B cell (primary cell): Measurements from ENCODE around the gene ZCCHC7. TPM values are rescaled to one million over a fixed set of nuclear protein-coding genes. Genes with fewer than 3 reads are reported as not detected.

Experiments
- ATAC-seq: fragments of 200-7000 bp; cut with Tn5 transposase; one replicate; pipeline ENCODE4 v1.10.0; 2021; ENCODE audit warnings: low read depth, mild to moderate bottlenecking, moderate number of reproducible peaks, moderate library complexity
- CTCF ChIA-PET: fragments of 350-600 bp; sonication (Branson Sonifier 250); formaldehyde crosslinking; loops from one replicate; lab custom pipeline; 2021; ENCODE audit warnings: antibody characterized with exemption, inconsistent platforms; lab: Charles Lee
- POLR2A ChIA-PET: fragments of 350-600 bp; sonication (Branson Sonifier 250); formaldehyde crosslinking; loops from one replicate; lab custom pipeline; 2021; ENCODE audit warnings: antibody characterized with exemption; lab: Charles Lee
- DNase-seq: peaks from one replicate; pipeline ENCODE4 v3.0.0; 2013
- H2AFZ ChIP-seq: 2 replicates; pipeline ENCODE4 v1.6.1; 2012; ENCODE audit warnings: mild to moderate bottlenecking, low read depth, low read length; ENCODE audit not compliant: insufficient read depth, poor library complexity, severe bottlenecking
- H3K27ac ChIP-seq, 2 donors: 1 replicate in 1 of 2; 2 replicates in 1 of 2; pipeline ENCODE4 v1.5.1; 2012 to 2013; ENCODE audit warnings: low read length in 2 of 2, mild to moderate bottlenecking in 2 of 2, moderate library complexity in 1 of 2
- H3K27me3 ChIP-seq, 4 experiments: fragments of 200-600 bp in 1 of 4; sonication (generic) in 1 of 4; replicated peaks in 1 of 4; 1 replicate in 2 of 4; 2 replicates in 2 of 4; pipeline versions ENCODE4 v1.6.1 to v1.7.0; 2013 to 2016; ENCODE audit warnings: low read length in 3 of 4, mild to moderate bottlenecking in 2 of 4, mixed read lengths in 1 of 4, moderate library complexity in 1 of 4; ENCODE audit not compliant: insufficient read depth in 4 of 4, control insufficient read depth in 3 of 4; ENCODE audit errors: control extremely low read depth in 1 of 4
- H3K36me3 ChIP-seq, 2 experiments: replicated peaks in 1 of 2; 1 replicate in 1 of 2; 2 replicates in 1 of 2; pipeline versions ENCODE4 v1.6.1 to v1.7.1; 2013; ENCODE audit warnings: low read length in 1 of 2; ENCODE audit not compliant: insufficient read depth in 2 of 2, control insufficient read depth in 1 of 2; ENCODE audit errors: control extremely low read depth in 1 of 2, extremely low read depth in 1 of 2
- H3K4me1 ChIP-seq, 2 donors: fragments of 200-600 bp in 1 of 2; sonication (generic) in 1 of 2; 1 replicate in 1 of 2; 2 replicates in 1 of 2; pipeline versions ENCODE4 v1.5.1 to v1.6.1; 2013 to 2017; ENCODE audit warnings: low read length in 2 of 2; ENCODE audit not compliant: control insufficient read depth in 2 of 2, insufficient read depth in 2 of 2
- H3K4me2 ChIP-seq: replicated peaks from 2 replicates; pipeline ENCODE3; 2012; ENCODE audit warnings: mild to moderate bottlenecking, low read depth, low read length; ENCODE audit not compliant: poor library complexity, severe bottlenecking
- H3K4me3 ChIP-seq, 5 experiments: fragments of 200-600 bp in 1 of 5; sonication (generic) in 1 of 5; 1 replicate in 3 of 5; 2 replicates in 2 of 5; pipeline versions ENCODE4 v1.5.1 to v1.7.0; 2011 to 2016; ENCODE audit warnings: low read length in 4 of 5, mild to moderate bottlenecking in 4 of 5, low read depth in 2 of 5, control low read depth in 1 of 5, moderate library complexity in 1 of 5; ENCODE audit not compliant: insufficient read depth in 1 of 5; ENCODE audit errors: control extremely low read depth in 1 of 5, extremely low read depth in 1 of 5
- H3K79me2 ChIP-seq: fragments of 200-600 bp; sonication (generic); one replicate; pipeline ENCODE4 v1.6.0; 2016; ENCODE audit warnings: low read length; ENCODE audit not compliant: control insufficient read depth, insufficient read depth
- H3K9ac ChIP-seq: fragments of 200-600 bp; sonication (generic); 2 replicates; pipeline ENCODE4 v1.6.1; 2017; ENCODE audit warnings: mild to moderate bottlenecking, low read length, moderate library complexity
- H3K9me3 ChIP-seq, 3 donors: one replicate each; pipeline versions ENCODE4 v1.6.1 to v1.7.1; 2013; ENCODE audit warnings: low read length in 2 of 3; ENCODE audit not compliant: control insufficient read depth in 2 of 3, insufficient read depth in 1 of 3; ENCODE audit errors: control extremely low read depth in 1 of 3
- H4K20me1 ChIP-seq: 2 replicates; pipeline ENCODE4 v1.6.0; 2012; ENCODE audit warnings: mild to moderate bottlenecking, low read length; ENCODE audit not compliant: insufficient read depth, control insufficient read depth, poor library complexity, severe bottlenecking
- H3K27ac Mint-ChIP-seq: one replicate; pipeline ENCODE4 v1.8.0; 2021; ENCODE audit warnings: mixed read lengths
- H3K27me3 Mint-ChIP-seq: one replicate; pipeline ENCODE4 v1.8.0; 2021; ENCODE audit warnings: mixed read lengths
- H3K4me1 Mint-ChIP-seq: one replicate; pipeline ENCODE4 v1.8.0; 2021; ENCODE audit warnings: mixed read lengths
- H3K4me3 Mint-ChIP-seq: one replicate; pipeline ENCODE4 v1.8.0; 2021; ENCODE audit warnings: mixed read lengths
- H3K9me3 Mint-ChIP-seq: one replicate; pipeline ENCODE4 v1.8.0; 2022; ENCODE audit warnings: mixed read lengths; ENCODE audit not compliant: insufficient read depth
- CTCF ChIP-seq: fragments of 200-600 bp; IDR thresholded peaks from one replicate; pipeline ENCODE4 v1.8.0; 2022; ENCODE audit warnings: antibody characterized with exemption, mild to moderate bottlenecking
- EZH2 ChIP-seq: IDR thresholded peaks from 2 replicates; pipeline ENCODE4 v1.6.1; 2012; ENCODE audit warnings: borderline replicate concordance, low read depth, mild to moderate bottlenecking, moderate library complexity, low read length; ENCODE audit not compliant: insufficient read depth, poor library complexity, severe bottlenecking
- WGBS: methylation state at CpG from one replicate; pipeline ENCODE4 v1.1.5; 2013; ENCODE audit warnings: missing lambda C conversion rate; ENCODE audit not compliant: insufficient coverage; 5-methylcytosine and 5-hydroxymethylcytosine counted together
- intact Hi-C: fragments of 100-400 bp; cut with micrococcal nuclease; formaldehyde crosslinking; loops from one replicate; pipeline ENCODE4 v1.10.0; 2022
- polyA plus RNA-seq: library from polyadenylated mRNA; depleted of rRNA; stranded (reverse); fragments of >200 nt; gene quantifications from 2 replicates; pipeline ENCODE4 v1.2.3, GENCODE V29; 2012
- total RNA-seq, 2 donors: library from RNA; stranded (reverse); fragments of 120-200 nt in 1 of 2; gene quantifications; 1 replicate in 1 of 2; 2 replicates in 1 of 2; pipeline versions ENCODE4 v1.2.3 to v1.2.4, GENCODE V29; 2013 to 2022

ZCCHC7 gene
- total and polyA plus RNA-seq, 2 donors (not counting 1 experiment from before 2014, with no cell fraction given): 56.3 to 83.5 TPM

GRCh38 chr9:37371565-37372464 lies 251.4 kb downstream of the ZCCHC7 start:
- peaks cover 88% of the 10 kb centered on the region for H3K4me1 Mint-ChIP-seq
- Histone ChIP-seq H3K27ac (peak overlapping the region; percentile 78 to 94), H3K4me2 (peak overlapping the region; percentile 73), H2AFZ (no peak overlapping the region), H4K20me1 (no peaks in the 10 kb centered on the region), H3K27me3 (no peaks in the 10 kb centered on the region), H3K9me3 (peaks cover 0 to 7% (median 0%) of the 10 kb centered on the region in 3 donors), H3K4me3 (peak overlapping the region in 2 of 5 experiments; percentile 25 to 38), H3K9ac (peak overlapping the region; percentile 51), H3K4me1 (peaks cover 95 to 100% of the 10 kb centered on the region in 2 donors), H3K36me3 (no peaks in the 10 kb centered on the region), H3K79me2 (peaks cover 3% of the 10 kb centered on the region)
- TF ChIP-seq EZH2 (no peak), CTCF (no peak)
- 33% methylated on average over 19 of the region's 20 CpGs for WGBS
- ATAC-seq (peak; percentile 4), DNase-seq (peak; percentile 74)
- intact Hi-C loops: loop anchor here (1.0 to 2.0 kb wide), 2 partner anchors 37 to 345 kb away; no protein-coding TSS in a partner anchor
- ChIA-PET POLR2A (interaction anchor here (0.5 to 2.7 kb wide), 15 partner anchors 9 to 338 kb away, joined by 3 to 22 read pairs (median 5); partner anchors contain the start of genes PAX5 and ZBTB5), CTCF (interaction anchor here (0.8 to 12.0 kb wide), 17 partner anchors 10 to 499 kb away, joined by 3 to 139 read pairs (median 4); no protein-coding TSS in a partner anchor)
- peak overlapping the region; percentile 70 for H3K4me3 Mint-ChIP-seq
- H3K27ac Mint-ChIP-seq: peak overlapping the region; percentile 88
- H3K9me3 Mint-ChIP-seq: no peaks in the 10 kb centered on the region
- H3K27me3 Mint-ChIP-seq: no peaks in the 10 kb centered on the region
